ENCODE measurements around the gene ING2. TPM values are rescaled to one million over a fixed set of nuclear protein-coding genes. Genes with fewer than 3 reads are reported as not detected.

Gene ING2
- total RNA-seq, 1 experiment from 2014 or later: 15.8 TPM

DNA sequence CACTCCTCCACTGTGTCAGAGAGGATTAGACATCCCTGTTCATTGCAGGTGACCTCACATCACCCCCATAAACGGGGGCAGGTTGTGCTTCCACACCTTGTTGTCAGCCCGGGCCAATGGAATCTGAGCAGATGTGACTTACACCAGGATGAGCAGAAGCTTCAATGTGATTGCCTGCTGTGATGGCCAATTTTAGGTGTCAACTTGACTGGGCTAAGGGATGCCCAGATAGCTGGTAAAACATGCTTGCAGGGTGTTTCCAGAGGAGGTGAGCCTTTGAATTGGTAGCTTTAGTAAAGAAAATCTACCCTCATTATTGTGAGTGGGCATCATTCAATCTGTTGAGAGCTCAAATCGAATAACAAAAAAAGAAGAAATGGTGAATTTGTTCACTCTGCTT is 52.1 kb downstream of the ING2 start:
- ChIA-PET CTCF (no interaction called here), POLR2A (ENCODE audit: low non-redundant PET) (no interaction called here)
- no peak for DNase-seq (ENCODE audit: low spot score)
- H3K9me3 ChIP-seq (ENCODE audit: low read depth, low read length, poor library complexity, severe bottlenecking): no peaks in the 10 kb centered on the region
- no peak overlapping the region for H3K27ac ChIP-seq (ENCODE audit: low read depth, low read length, poor library complexity, severe bottlenecking)
- H3K4me1 ChIP-seq (ENCODE audit: insufficient read depth, low read length, poor library complexity, severe bottlenecking): no peaks in the 10 kb centered on the region
- BruUV-seq (replicated peaks): no TSS peak
- H3K27me3 ChIP-seq (replicated peaks; ENCODE audit: insufficient read depth, low read depth, low read length, poor library complexity): no peaks in the 10 kb centered on the region
- no peak overlapping the region for H3K4me3 ChIP-seq (ENCODE audit: low read depth, low read length, poor library complexity, severe bottlenecking)
- no peaks in the 10 kb centered on the region for H3K36me3 ChIP-seq (ENCODE audit: insufficient read depth, low read length, poor library complexity, severe bottlenecking)
- no peak for TF ChIP-seq EZH2 (IDR thresholded peaks at IDR 0.05; ENCODE audit: borderline replicate concordance, low read depth, low read length, poor library complexity, severe bottlenecking)
- TF ChIP-seq, protein P1, sequence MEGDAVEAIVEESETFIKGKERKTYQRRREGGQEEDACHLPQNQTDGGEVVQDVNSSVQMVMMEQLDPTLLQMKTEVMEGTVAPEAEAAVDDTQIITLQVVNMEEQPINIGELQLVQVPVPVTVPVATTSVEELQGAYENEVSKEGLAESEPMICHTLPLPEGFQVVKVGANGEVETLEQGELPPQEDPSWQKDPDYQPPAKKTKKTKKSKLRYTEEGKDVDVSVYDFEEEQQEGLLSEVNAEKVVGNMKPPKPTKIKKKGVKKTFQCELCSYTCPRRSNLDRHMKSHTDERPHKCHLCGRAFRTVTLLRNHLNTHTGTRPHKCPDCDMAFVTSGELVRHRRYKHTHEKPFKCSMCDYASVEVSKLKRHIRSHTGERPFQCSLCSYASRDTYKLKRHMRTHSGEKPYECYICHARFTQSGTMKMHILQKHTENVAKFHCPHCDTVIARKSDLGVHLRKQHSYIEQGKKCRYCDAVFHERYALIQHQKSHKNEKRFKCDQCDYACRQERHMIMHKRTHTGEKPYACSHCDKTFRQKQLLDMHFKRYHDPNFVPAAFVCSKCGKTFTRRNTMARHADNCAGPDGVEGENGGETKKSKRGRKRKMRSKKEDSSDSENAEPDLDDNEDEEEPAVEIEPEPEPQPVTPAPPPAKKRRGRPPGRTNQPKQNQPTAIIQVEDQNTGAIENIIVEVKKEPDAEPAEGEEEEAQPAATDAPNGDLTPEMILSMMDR (conservative IDR thresholded peaks at IDR 0.05; ENCODE audit: low read depth, low read length): no peak
- intact Hi-C loops (cut with micrococcal nuclease; ENCODE audit: unreplicated experiment): no loop called here

DNA sequence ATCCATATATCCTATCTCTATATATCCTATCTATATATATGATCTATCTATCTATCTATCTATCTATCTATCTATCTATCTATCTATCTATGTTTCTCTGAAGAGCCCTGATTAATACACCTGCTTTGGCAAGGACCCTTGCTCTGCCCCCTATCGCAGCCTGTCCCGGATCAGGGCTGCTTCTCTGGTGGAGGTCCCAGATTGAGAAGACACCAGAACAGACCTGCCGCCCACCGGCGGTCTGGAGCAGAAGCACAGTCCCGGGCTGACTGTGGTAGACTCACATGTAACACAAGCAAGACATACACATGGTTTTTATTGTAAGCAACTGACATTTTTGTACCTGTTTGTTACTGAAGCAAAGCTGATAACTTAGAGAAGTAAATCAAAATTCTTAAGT is 52.8 kb downstream of the ING2 start:
- BruUV-seq (replicated peaks): no TSS peak
- CTCF ChIA-PET: no interaction called here

DNA sequence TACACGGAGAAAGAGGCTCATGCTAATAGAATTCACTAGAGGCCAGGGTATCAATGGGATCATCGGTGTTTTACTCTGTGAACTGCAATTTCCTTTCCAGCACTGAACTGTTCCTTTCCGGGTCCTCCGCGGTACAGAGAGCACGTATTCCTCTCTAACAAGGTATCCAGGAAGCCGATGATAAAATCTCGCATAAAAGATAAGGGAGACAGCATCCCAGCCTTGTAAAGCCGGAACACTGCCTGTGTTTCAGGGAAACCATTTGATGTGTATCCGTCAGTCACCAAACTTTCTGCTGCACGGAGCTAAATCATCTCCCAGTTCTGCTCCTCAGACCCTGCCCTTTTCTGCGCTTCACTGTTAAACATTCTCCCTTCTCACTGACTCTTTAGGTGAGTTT is 54.0 kb downstream of the ING2 start:
- ChIA-PET CTCF (no interaction called here), POLR2A (ENCODE audit: low non-redundant PET) (no interaction called here)
- no peak overlapping the region for H3K4me3 ChIP-seq (ENCODE audit: low read depth, low read length, poor library complexity, severe bottlenecking)
- H3K9me3 ChIP-seq (ENCODE audit: low read depth, low read length, poor library complexity, severe bottlenecking): no peaks in the 10 kb centered on the region
- BruUV-seq (replicated peaks): no TSS peak
- H3K27ac ChIP-seq (ENCODE audit: low read depth, low read length, poor library complexity, severe bottlenecking): no peak overlapping the region
- DNase-seq (ENCODE audit: low spot score): no peak
- no peaks in the 10 kb centered on the region for H3K4me1 ChIP-seq (ENCODE audit: insufficient read depth, low read length, poor library complexity, severe bottlenecking)
- no peaks in the 10 kb centered on the region for H3K36me3 ChIP-seq (ENCODE audit: insufficient read depth, low read length, poor library complexity, severe bottlenecking)
- H3K27me3 ChIP-seq (replicated peaks; ENCODE audit: insufficient read depth, low read depth, low read length, poor library complexity): no peaks in the 10 kb centered on the region
- no peak for TF ChIP-seq EZH2 (IDR thresholded peaks at IDR 0.05; ENCODE audit: borderline replicate concordance, low read depth, low read length, poor library complexity, severe bottlenecking)
- TF ChIP-seq, protein P1 (conservative IDR thresholded peaks at IDR 0.05; ENCODE audit: low read depth, low read length): no peak
- intact Hi-C loops (cut with micrococcal nuclease; ENCODE audit: unreplicated experiment): no loop called here

More for the DNA sequence above, 52.8 kb downstream of the ING2 start:
- H3K9me3 ChIP-seq (ENCODE audit: low read depth, low read length, poor library complexity, severe bottlenecking): no peaks in the 10 kb centered on the region
- intact Hi-C loops (cut with micrococcal nuclease; ENCODE audit: unreplicated experiment): no loop called here
- TF ChIP-seq, protein P1 (conservative IDR thresholded peaks at IDR 0.05; ENCODE audit: low read depth, low read length): no peak
- no peak for TF ChIP-seq EZH2 (IDR thresholded peaks at IDR 0.05; ENCODE audit: borderline replicate concordance, low read depth, low read length, poor library complexity, severe bottlenecking)
- DNase-seq (ENCODE audit: low spot score): no peak
- no peak overlapping the region for H3K27ac ChIP-seq (ENCODE audit: low read depth, low read length, poor library complexity, severe bottlenecking)
- H3K27me3 ChIP-seq (replicated peaks; ENCODE audit: insufficient read depth, low read depth, low read length, poor library complexity): no peaks in the 10 kb centered on the region
- no peaks in the 10 kb centered on the region for H3K36me3 ChIP-seq (ENCODE audit: insufficient read depth, low read length, poor library complexity, severe bottlenecking)
- POLR2A ChIA-PET (ENCODE audit: low non-redundant PET): no interaction called here
- no peaks in the 10 kb centered on the region for H3K4me1 ChIP-seq (ENCODE audit: insufficient read depth, low read length, poor library complexity, severe bottlenecking)
- no peak overlapping the region for H3K4me3 ChIP-seq (ENCODE audit: low read depth, low read length, poor library complexity, severe bottlenecking)
